Upper lobe of left lung (tissue), 6 donors: ENCODE data around the gene CR1. TPM values are rescaled to one million over a fixed set of nuclear protein-coding genes. Genes with fewer than 3 reads are reported as not detected.

Source experiments
- ATAC-seq, 2 donors: fragments of 200-7000 bp; cut with Tn5 transposase; one replicate each; pipeline ENCODE4 v1.9.1; 2022; ENCODE audit warnings: mild to moderate bottlenecking in 2 of 2, moderate library complexity in 2 of 2; ENCODE audit not compliant: low FRiP score in 2 of 2
- DNase-seq, 2 donors: peaks; one replicate each; pipeline ENCODE4 v3.0.0-alpha.2; 2019 to 2020
- H3K27ac ChIP-seq, 4 donors: fragments of 200-600 bp; sonication (generic); one replicate each; pipeline ENCODE4 v1.5.1; 2016 to 2019
- H3K27me3 ChIP-seq, 4 donors: fragments of 200-600 bp; sonication (generic); one replicate each; pipeline ENCODE4 v1.5.1; 2017 to 2019
- H3K36me3 ChIP-seq, 4 donors: fragments of 200-600 bp; sonication (generic); one replicate each; pipeline ENCODE4 v1.5.1; 2016 to 2019
- H3K4me1 ChIP-seq, 4 donors: fragments of 200-600 bp; sonication (generic); one replicate each; pipeline ENCODE4 v1.5.1; 2018 to 2019
- H3K4me3 ChIP-seq, 4 donors: fragments of 200-600 bp; sonication (generic); one replicate each; pipeline ENCODE4 v1.5.1; 2017 to 2019; ENCODE audit warnings: mild to moderate bottlenecking in 2 of 4, moderate library complexity in 1 of 4
- H3K9me3 ChIP-seq, 4 donors: fragments of 200-600 bp; sonication (generic); one replicate each; pipeline ENCODE4 v1.5.1; 2018 to 2019
- CTCF ChIP-seq, 6 experiments: fragments of 450-650 bp in 4 of 6; fragments of 200-600 bp in 2 of 6; sonication (generic) in 2 of 6; IDR thresholded peaks; one replicate each; pipeline ENCODE4 v1.5.1; 2016 to 2019; ENCODE audit warnings: antibody characterized with exemption in 6 of 6
- EP300 ChIP-seq, 4 donors: sonication (generic); formaldehyde crosslinking; IDR thresholded peaks; one replicate each; pipeline ENCODE4 v1.5.1; 2017; ENCODE audit warnings: antibody characterized with exemption in 4 of 4, control low read depth in 2 of 4
- POLR2A ChIP-seq, 4 donors: fragments of 450-650 bp; IDR thresholded peaks; one replicate each; pipeline ENCODE4 v1.5.1; 2016 to 2017; ENCODE audit warnings: antibody characterized with exemption in 4 of 4, mild to moderate bottlenecking in 2 of 4
- POLR2AphosphoS5 ChIP-seq, 2 donors: sonication (generic); formaldehyde crosslinking; IDR thresholded peaks; one replicate each; pipeline ENCODE4 v1.5.1; 2017; ENCODE audit warnings: antibody characterized with exemption in 2 of 2
- WGBS, 2 donors: methylation state at CpG; one replicate each; pipeline ENCODE4 v1.1.5; 2017 to 2018; 5-methylcytosine and 5-hydroxymethylcytosine counted together
- total RNA-seq, 6 donors: library from RNA; depleted of rRNA in 4 of 6; stranded (reverse); fragments of >200 nt in 4 of 6; gene quantifications; one replicate each; pipeline versions ENCODE4 v1.1.0 to v1.2.1, GENCODE V29; 2016 to 2021
- donor health status: DM: no; HTN: no; CAD: no; lungs with moderate emphysema.
- donor health status: DM: no; HTN: yes; CAD: no; lungs with severe emphysema.

Gene CR1
- 10 to 100 TPM in 3 of 6 donors, 1 to 10 TPM in 3; 5.1 to 19.3 (median 11.4) TPM for total RNA-seq

- ATAC-seq, result peak; percentile 73 to 86
- Histone ChIP-seq H3K4me3 (peak within 1 kb of the TSS in 3 of 4 donors; percentile 42 to 53 (median 51)), H3K9me3 (no peaks in the 10 kb centered on the region), H3K27ac (peak within 1 kb of the TSS; percentile 74 to 90 (median 78)), H3K4me1 (peaks cover 5 to 13% (median 8%) of the 10 kb centered on the region in 4 donors), H3K27me3 (peaks cover 0 to 7% (median 3%) of the 10 kb centered on the region in 4 donors), H3K36me3 (no peaks in the 10 kb centered on the region)
- 6 to 7% methylated on average over 25 to 49 of the region's 68 CpGs for WGBS, 2 donors
- TF ChIP-seq POLR2A (IDR thresholded peaks at IDR 0.05) (peak in 1 of 4 donors; percentile 55), EP300 (IDR thresholded peaks at IDR 0.05) (no peak), CTCF (IDR thresholded peaks at IDR 0.05) (no peak)
- peak; percentile 55 to 91 for DNase-seq
Measured at GRCh38 chr1:207495801-207496792, at the start of gene CR1. CR1 (plus strand) TSS chr1:207496157; CDS start chr1:207496268, 111 bp downstream.

GRCh38 chr1:207453710-207454045 is 42.3 kb upstream of the CR1 start:
- H3K9me3 ChIP-seq, result no peaks in the 10 kb centered on the region
- peaks cover 10 to 18% (median 14%) of the 10 kb centered on the region in 4 donors for H3K4me1 ChIP-seq
- 20 to 24% methylated on average over 1 of the region's 1 CpG for WGBS, 2 donors
- ATAC-seq (peak in 1 of 2 donors; percentile 21), DNase-seq (no peak)
- TF ChIP-seq CTCF (IDR thresholded peaks at IDR 0.05), result no peak
- no peak for TF ChIP-seq POLR2A (IDR thresholded peaks at IDR 0.05)
- no peak for TF ChIP-seq EP300 (IDR thresholded peaks at IDR 0.05)
- no peak for TF ChIP-seq POLR2AphosphoS5 (IDR thresholded peaks at IDR 0.05)
- peak overlapping the region in 2 of 4 donors; percentile 52 for H3K4me3 ChIP-seq
- no peak overlapping the region for H3K27ac ChIP-seq
- peaks cover 0 to 11% (median 8%) of the 10 kb centered on the region in 4 donors for H3K27me3 ChIP-seq
- H3K36me3 ChIP-seq, result no peaks in the 10 kb centered on the region

- Histone ChIP-seq H3K27ac (no peak within 1 kb of the TSS), H3K27me3 (peaks cover 0 to 11% (median 8%) of the 10 kb centered on the region in 4 donors), H3K36me3 (no peaks in the 10 kb centered on the region), H3K9me3 (no peaks in the 10 kb centered on the region), H3K4me1 (peaks cover 10 to 18% (median 14%) of the 10 kb centered on the region in 4 donors), H3K4me3 (peak within 1 kb of the TSS; percentile 24 to 52 (median 45))
- peak; percentile 85 to 88 for ATAC-seq
- peak; percentile 63 to 89 for DNase-seq
- WGBS, 2 donors, result 4% methylated on average over 30 to 60 of the region's 75 CpGs
- TF ChIP-seq POLR2AphosphoS5 (IDR thresholded peaks at IDR 0.05) (no peak), CTCF (IDR thresholded peaks at IDR 0.05) (peak in 1 of 6 experiments; percentile 33)
Measured at GRCh38 chr1:207454046-207454964, 41.7 kb upstream of the CR1 start, which contains the start of gene CR2. CR2 (plus strand) TSS chr1:207454328; CDS start chr1:207454419, 91 bp downstream.

GRCh38 chr1:207455183-207455754 is 40.7 kb upstream of the CR1 start:
- H3K27ac ChIP-seq, result no peak overlapping the region
- H3K36me3 ChIP-seq, result no peaks in the 10 kb centered on the region
- ATAC-seq, result no peak
- H3K4me3 ChIP-seq, result peak overlapping the region in 1 of 4 donors; percentile 52
- H3K4me1 ChIP-seq, result peaks cover 10 to 18% (median 14%) of the 10 kb centered on the region in 4 donors
- no peak for DNase-seq
- WGBS, 2 donors, result 65 to 67% methylated on average over 6 of the region's 6 CpGs
- H3K27me3 ChIP-seq, result peaks cover 0 to 11% (median 8%) of the 10 kb centered on the region in 4 donors
- H3K9me3 ChIP-seq, result no peaks in the 10 kb centered on the region
- TF ChIP-seq POLR2A (IDR thresholded peaks at IDR 0.05), result no peak
- TF ChIP-seq POLR2AphosphoS5 (IDR thresholded peaks at IDR 0.05), result no peak
- TF ChIP-seq CTCF (IDR thresholded peaks at IDR 0.05), result no peak
- TF ChIP-seq EP300 (IDR thresholded peaks at IDR 0.05), result no peak
